PC-9 (cell line): ENCODE results near the gene PAK2. TPM values are rescaled to one million over a fixed set of nuclear protein-coding genes. Genes with fewer than 3 reads are reported as not detected.
"Not testable (repeated sequence)": the region's sequence is repeated elsewhere in the genome, so short reads cannot be mapped to it uniquely, and the experiment has no call there.

Source experiments
- BruUV-seq: library from RNA; stranded (reverse); fragments of 400-500 nt; replicated peaks from 2 replicates; lab custom pipeline; 2021; lab: Mats Ljungman, UMichigan
- CTCF ChIA-PET: fragments of 300-600 bp; sonication (Branson Sonifier 250); formaldehyde crosslinking; loops from one replicate; lab custom pipeline; 2022; ENCODE audit warnings: antibody characterized with exemption; lab: Charles Lee
- POLR2A ChIA-PET: fragments of 300-600 bp; sonication (Branson Sonifier 250); formaldehyde crosslinking; loops from one replicate; lab custom pipeline; 2022; ENCODE audit warnings: antibody characterized with exemption; ENCODE audit not compliant: unreplicated experiment; lab: Charles Lee
- DNase-seq, 2 experiments: peaks; one replicate each; pipeline versions ENCODE4 v3.0.0 to v3.0.0-alpha.2; 2015 to 2022; ENCODE audit warnings: mixed read lengths in 1 of 2
- H2AFZ ChIP-seq: fragments of 200-600 bp; sonication (generic); 2 replicates; pipeline ENCODE4 v1.8.1; 2017; ENCODE audit warnings: antibody characterized with exemption
- H3F3A ChIP-seq: fragments of 200-600 bp; sonication (generic); 2 replicates; pipeline ENCODE4 v1.8.1; 2017; ENCODE audit warnings: antibody characterized with exemption, mild to moderate bottlenecking, low read depth; ENCODE audit not compliant: insufficient read depth
- H3K27ac ChIP-seq: fragments of 200-600 bp; sonication (generic); 2 replicates; pipeline ENCODE4 v1.6.1; 2016; ENCODE audit warnings: mixed run types
- H3K27me3 ChIP-seq: fragments of 200-600 bp; sonication (generic); 2 replicates; pipeline ENCODE4 v1.6.1; 2016; ENCODE audit warnings: low read depth, mixed run types; ENCODE audit not compliant: insufficient read depth
- H3K36me3 ChIP-seq: fragments of 200-600 bp; sonication (generic); 2 replicates; pipeline ENCODE4 v1.6.1; 2016; ENCODE audit warnings: low read depth, mixed run types
- H3K4me1 ChIP-seq: fragments of 200-600 bp; sonication (generic); replicated peaks from 2 replicates; pipeline ENCODE4 v1.6.1; 2016; ENCODE audit warnings: mixed run types; ENCODE audit not compliant: insufficient read depth
- H3K4me2 ChIP-seq: fragments of 200-600 bp; sonication (generic); 2 replicates; pipeline ENCODE4 v1.6.1; 2017; ENCODE audit warnings: mixed run types
- H3K4me3 ChIP-seq: fragments of 200-600 bp; sonication (generic); 2 replicates; pipeline ENCODE4 v1.6.1; 2016; ENCODE audit warnings: mixed run types
- H3K79me2 ChIP-seq: fragments of 200-600 bp; sonication (generic); 2 replicates; pipeline ENCODE4 v1.6.1; 2017; ENCODE audit warnings: low read depth, mixed run types
- H3K9me2 ChIP-seq: fragments of 200-600 bp; sonication (generic); 2 replicates; pipeline ENCODE4 v1.8.1; 2017; ENCODE audit warnings: mild to moderate bottlenecking; ENCODE audit not compliant: insufficient read depth
- H3K9me3 ChIP-seq: fragments of 200-600 bp; sonication (generic); 2 replicates; pipeline ENCODE4 v1.8.1; 2016; ENCODE audit warnings: low read depth; ENCODE audit not compliant: insufficient read depth
- H4K20me1 ChIP-seq: fragments of 200-600 bp; sonication (generic); 2 replicates; pipeline ENCODE4 v1.8.1; 2017; ENCODE audit not compliant: insufficient read depth
- EZH2 ChIP-seq: fragments of 200-600 bp; sonication (generic); IDR thresholded peaks from 2 replicates; pipeline ENCODE4 v1.8.0; 2017; ENCODE audit warnings: antibody characterized with exemption, low read depth
- intact Hi-C: fragments of 100-400 bp; cut with micrococcal nuclease; formaldehyde crosslinking; loops from one replicate; pipeline ENCODE4 v1.10.0; 2022; ENCODE audit not compliant: unreplicated experiment
- total RNA-seq: library from RNA; stranded (reverse); gene quantifications from 2 replicates; pipeline ENCODE4 v1.2.3, GENCODE V29; 2021
- TF ChIP-seq, protein P1 (sequence below): fragments of 200-600 bp; sonication (generic); conservative IDR thresholded peaks from 2 replicates; pipeline ENCODE4 v1.6.1; 2017; ENCODE audit warnings: mixed run types, antibody characterized with exemption, mild to moderate bottlenecking, moderate library complexity

Gene PAK2
- total RNA-seq, 1 experiment from 2014 or later, result 78.6 TPM

GRCh38 chr3:196812853-196813252 is 73.2 kb downstream of the PAK2 start:
- H3K36me3 ChIP-seq, result peaks cover 13% of the 10 kb centered on the region
- H3K27ac ChIP-seq, result no peak overlapping the region
- CTCF ChIA-PET, result no interaction called here
- no peak for DNase-seq
- no TSS peak for BruUV-seq
- no peak overlapping the region for H2AFZ ChIP-seq
- no peaks in the 10 kb centered on the region for H3K27me3 ChIP-seq
- H3K4me2 ChIP-seq, result no peak overlapping the region
- peaks cover 16% of the 10 kb centered on the region for H3F3A ChIP-seq
- H3K4me1 ChIP-seq, result 0 out of 2 replicates have a peak, but pooled peaks cover 6% of the 10 kb centered on the region
- no peaks in the 10 kb centered on the region for H3K9me3 ChIP-seq
- no peaks in the 10 kb centered on the region for H3K79me2 ChIP-seq
- H3K4me3 ChIP-seq, result no peak overlapping the region
- H4K20me1 ChIP-seq, result no peaks in the 10 kb centered on the region
- intact Hi-C loops, result no loop called here
- no peaks in the 10 kb centered on the region for H3K9me2 ChIP-seq
- TF ChIP-seq EZH2, result no peak
- TF ChIP-seq, protein P1, sequence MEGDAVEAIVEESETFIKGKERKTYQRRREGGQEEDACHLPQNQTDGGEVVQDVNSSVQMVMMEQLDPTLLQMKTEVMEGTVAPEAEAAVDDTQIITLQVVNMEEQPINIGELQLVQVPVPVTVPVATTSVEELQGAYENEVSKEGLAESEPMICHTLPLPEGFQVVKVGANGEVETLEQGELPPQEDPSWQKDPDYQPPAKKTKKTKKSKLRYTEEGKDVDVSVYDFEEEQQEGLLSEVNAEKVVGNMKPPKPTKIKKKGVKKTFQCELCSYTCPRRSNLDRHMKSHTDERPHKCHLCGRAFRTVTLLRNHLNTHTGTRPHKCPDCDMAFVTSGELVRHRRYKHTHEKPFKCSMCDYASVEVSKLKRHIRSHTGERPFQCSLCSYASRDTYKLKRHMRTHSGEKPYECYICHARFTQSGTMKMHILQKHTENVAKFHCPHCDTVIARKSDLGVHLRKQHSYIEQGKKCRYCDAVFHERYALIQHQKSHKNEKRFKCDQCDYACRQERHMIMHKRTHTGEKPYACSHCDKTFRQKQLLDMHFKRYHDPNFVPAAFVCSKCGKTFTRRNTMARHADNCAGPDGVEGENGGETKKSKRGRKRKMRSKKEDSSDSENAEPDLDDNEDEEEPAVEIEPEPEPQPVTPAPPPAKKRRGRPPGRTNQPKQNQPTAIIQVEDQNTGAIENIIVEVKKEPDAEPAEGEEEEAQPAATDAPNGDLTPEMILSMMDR, result no peak
- POLR2A ChIA-PET, result no interaction called here

- Histone ChIP-seq H3K27me3 (no peaks in the 10 kb centered on the region), H3K27ac (no peak overlapping the region), H3K4me3 (no peak overlapping the region), H3K9me2 (no peaks in the 10 kb centered on the region), H3K36me3 (peaks cover 16% of the 10 kb centered on the region; the same call in 1 of the 2 replicates), H3K4me1 (0 out of 2 replicates have a peak, but pooled peaks cover 6% of the 10 kb centered on the region), H3K4me2 (no peak overlapping the region), H4K20me1 (no peaks in the 10 kb centered on the region), H3F3A (peaks cover 16% of the 10 kb centered on the region), H2AFZ (no peak overlapping the region), H3K9me3 (no peaks in the 10 kb centered on the region), H3K79me2 (no peaks in the 10 kb centered on the region)
- BruUV-seq, result no TSS peak
- CTCF ChIA-PET, result interaction anchor here (0.7 to 1.1 kb wide), 3 partner anchors 9 to 204 kb away, joined by 3 to 4 read pairs (median 3); no protein-coding TSS in a partner anchor
- POLR2A ChIA-PET, result no interaction called here
- intact Hi-C loops, result no loop called here
- no peak for TF ChIP-seq EZH2
- TF ChIP-seq, protein P1, result no peak
- no peak for DNase-seq
These were observed 74.2 kb downstream of the PAK2 start for GRCh38 chr3:196813903-196814302.

- Histone ChIP-seq H3K9me3 (no peaks in the 10 kb centered on the region), H3K4me3 (no peak overlapping the region), H4K20me1 (0 out of 2 replicates have a peak, but pooled peaks cover 4% of the 10 kb centered on the region), H3K4me2 (no peak overlapping the region), H3K79me2 (no peaks in the 10 kb centered on the region), H3K9me2 (no peaks in the 10 kb centered on the region), H3K4me1 (no peaks in the 10 kb centered on the region), H3K36me3 (peaks cover 52% of the 10 kb centered on the region), H2AFZ (no peak overlapping the region), H3F3A (no peaks in the 10 kb centered on the region), H3K27ac (no peak overlapping the region), H3K27me3 (no peaks in the 10 kb centered on the region)
- DNase-seq, result no peak
- no peak for TF ChIP-seq EZH2
- TF ChIP-seq, protein P1, result no peak
- CTCF ChIA-PET, result no interaction called here
- intact Hi-C loops, result no loop called here
- BruUV-seq, result no TSS peak
- POLR2A ChIA-PET, result no interaction called here
These were observed 82.2 kb downstream of the PAK2 start for GRCh38 chr3:196821806-196822355.

- POLR2A ChIA-PET, result interaction anchor here (0.6 kb wide), 1 partner anchor 45 kb away, joined by 3 read pairs; no protein-coding TSS in a partner anchor
- not testable (repeated sequence) for H3K4me3 ChIP-seq, H4K20me1 ChIP-seq, H3K9me2 ChIP-seq, DNase-seq, H3K4me1 ChIP-seq, H3K27me3 ChIP-seq, H3K27ac ChIP-seq, H3K79me2 ChIP-seq, H3F3A ChIP-seq, H2AFZ ChIP-seq, H3K9me3 ChIP-seq, H3K4me2 ChIP-seq
- H3K36me3 ChIP-seq, result peaks cover 20% of the 10 kb centered on the region; the same call in 1 of the 2 replicates
- BruUV-seq, result TSS peak; percentile 14
- CTCF ChIA-PET, result interaction anchor here (0.6 kb wide), 1 partner anchor 375 kb away, joined by 3 read pairs; no protein-coding TSS in a partner anchor
- intact Hi-C loops, result loop anchor here (10.0 kb wide), 1 partner anchor 115 kb away; the partner anchor contains the start of gene NCBP2
These were observed 90.0 kb downstream of the PAK2 start for GRCh38 chr3:196829651-196830050.
